Activated T-helper 2 cell treated with anti-CD3 and anti-CD28 coated beads, Interferon-gamma antibody, Interleukin-2, Interleukin-4, amounts not matched to agents 10 μg/mL and 5 μg/mL and 100 μg/mL, durations not matched to agents 14 hours and 24 hours and 36 hours (primary cell): ENCODE results near the gene HS1BP3. TPM values are rescaled to one million over a fixed set of nuclear protein-coding genes. Genes with fewer than 3 reads are reported as not detected.

Source experiments
- DNase-seq: peaks from one replicate; pipeline ENCODE4 v3.0.0; 2021; ENCODE audit warnings: low spot score
- H3K27ac Mint-ChIP-seq: one replicate; pipeline ENCODE4 v1.8.0; 2021; ENCODE audit warnings: mixed read lengths
- H3K27me3 Mint-ChIP-seq: one replicate; pipeline ENCODE4 v1.8.0; 2021; ENCODE audit warnings: low read depth, mixed read lengths
- H3K36me3 Mint-ChIP-seq: one replicate; pipeline ENCODE4 v1.8.0; 2021; ENCODE audit warnings: low read depth, mixed read lengths
- H3K4me1 Mint-ChIP-seq: one replicate; pipeline ENCODE4 v1.8.0; 2021; ENCODE audit warnings: low read depth, mixed read lengths
- H3K4me3 Mint-ChIP-seq: one replicate; pipeline ENCODE4 v1.8.0; 2021; ENCODE audit warnings: low read depth, mild to moderate bottlenecking, moderate library complexity, mixed read lengths
- H3K9me3 Mint-ChIP-seq: one replicate; pipeline ENCODE4 v1.8.0; 2021; ENCODE audit warnings: mixed read lengths
- intact Hi-C: fragments of 100-400 bp; cut with micrococcal nuclease; formaldehyde crosslinking; loops from one replicate; pipeline ENCODE4 v1.15.1; 2023
- total RNA-seq: library from RNA; stranded (reverse); gene quantifications from 2 replicates; pipeline ENCODE4 v1.2.3, GENCODE V29; 2022

Gene HS1BP3
- total RNA-seq, 1 donor from 2014 or later: 11.9 TPM

GRCh38 chr2:20578895-20579825 is 71.7 kb downstream of the HS1BP3 start:
- H3K4me1 Mint-ChIP-seq: peaks cover 40% of the 10 kb centered on the region
- H3K27me3 Mint-ChIP-seq: no peaks in the 10 kb centered on the region
- no peak overlapping the region for H3K4me3 Mint-ChIP-seq
- peaks cover 4% of the 10 kb centered on the region for H3K9me3 Mint-ChIP-seq
- H3K36me3 Mint-ChIP-seq: peaks cover 19% of the 10 kb centered on the region
- no peak for DNase-seq
- intact Hi-C loops: loop anchor here (5.0 kb wide), 3 partner anchors 42 to 72 kb away; no protein-coding TSS in a partner anchor
- peak overlapping the region; percentile 79 for H3K27ac Mint-ChIP-seq

DNA sequence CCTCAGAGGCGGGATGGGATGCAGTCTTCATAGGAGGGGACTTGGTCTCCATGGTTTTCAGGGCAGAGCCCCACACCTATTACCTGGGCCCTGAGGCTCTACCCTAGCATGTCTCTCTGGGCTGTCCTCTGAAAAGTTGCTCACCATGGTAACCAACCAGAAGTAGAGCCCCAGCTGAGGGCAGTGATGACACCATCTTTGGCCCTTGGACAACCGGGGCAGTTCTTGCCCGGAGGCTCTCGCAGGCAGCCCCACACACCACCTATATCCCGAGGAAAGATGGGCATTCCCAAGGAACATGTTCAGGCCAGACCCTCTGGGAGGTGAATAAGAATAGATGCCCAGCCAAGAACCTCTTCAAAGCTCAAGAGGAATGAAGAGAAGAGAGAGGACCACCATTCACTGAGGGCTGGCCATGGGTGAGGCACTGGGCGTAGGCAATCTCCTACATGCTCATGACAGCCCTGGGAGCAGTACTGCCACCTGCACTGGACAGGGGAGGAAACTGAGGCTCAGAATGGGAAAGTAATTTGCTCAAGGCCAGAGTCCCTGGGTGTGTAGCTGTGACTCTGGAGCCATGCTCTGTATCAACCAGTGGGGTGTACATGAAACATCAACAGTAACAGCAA is 72.5 kb downstream of the HS1BP3 start:
- peak overlapping the region; percentile 33 for H3K27ac Mint-ChIP-seq
- H3K27me3 Mint-ChIP-seq: no peaks in the 10 kb centered on the region
- H3K36me3 Mint-ChIP-seq: peaks cover 19% of the 10 kb centered on the region
- no peak for DNase-seq
- H3K9me3 Mint-ChIP-seq: peaks cover 4% of the 10 kb centered on the region
- intact Hi-C loops: loop anchor here (5.0 kb wide), 3 partner anchors 41 to 71 kb away; no protein-coding TSS in a partner anchor
- no peak overlapping the region for H3K4me3 Mint-ChIP-seq
- peaks cover 44% of the 10 kb centered on the region for H3K4me1 Mint-ChIP-seq

DNA sequence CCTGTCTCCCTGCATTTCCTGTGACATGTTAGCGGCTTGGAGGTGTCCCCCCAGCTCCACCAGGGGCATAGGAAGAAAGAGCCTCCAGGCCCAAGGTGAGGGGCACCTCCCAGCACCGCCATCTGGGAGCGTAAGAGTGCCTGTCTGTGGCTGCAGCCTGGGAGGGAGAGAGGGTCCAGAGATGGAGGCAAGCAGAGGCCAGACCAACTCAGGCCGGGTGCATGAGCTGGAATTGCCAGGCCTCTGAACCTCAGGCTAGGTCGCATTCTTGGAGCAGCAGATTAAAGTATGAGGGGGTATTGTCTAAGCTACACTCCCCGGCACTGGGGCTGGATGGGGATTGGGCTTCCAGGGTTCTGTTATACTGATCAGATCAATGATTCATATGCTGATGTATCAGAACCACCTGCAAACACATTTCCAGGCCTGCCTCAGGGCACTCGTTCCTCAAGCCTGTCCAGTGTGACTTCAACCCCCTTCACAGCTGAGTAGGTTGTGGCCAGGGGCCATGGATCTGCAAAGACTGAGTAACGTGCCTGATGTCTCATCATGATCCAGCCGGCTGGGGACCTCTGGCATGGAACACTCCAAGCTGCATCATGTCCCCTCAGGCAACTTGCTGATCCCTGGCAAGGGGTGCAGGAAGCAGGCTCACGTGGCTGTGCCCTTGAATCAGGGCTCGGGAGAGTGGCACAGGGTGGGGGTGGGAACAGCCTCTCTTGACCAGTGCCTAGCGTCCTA is 73.2 kb downstream of the HS1BP3 start:
- Mint-ChIP-seq H3K9me3 (peaks cover 4% of the 10 kb centered on the region), H3K36me3 (peaks cover 19% of the 10 kb centered on the region), H3K4me1 (peaks cover 44% of the 10 kb centered on the region), H3K4me3 (no peak overlapping the region), H3K27me3 (no peaks in the 10 kb centered on the region), H3K27ac (peak overlapping the region; percentile 97)
- intact Hi-C loops: loop anchor here (2.0 to 5.0 kb wide), 4 partner anchors 40 to 675 kb away; no protein-coding TSS in a partner anchor
- DNase-seq: no peak

- peaks cover 4% of the 10 kb centered on the region for H3K9me3 Mint-ChIP-seq
- H3K4me1 Mint-ChIP-seq: peaks cover 49% of the 10 kb centered on the region
- peak overlapping the region; percentile 97 for H3K27ac Mint-ChIP-seq
- peaks cover 19% of the 10 kb centered on the region for H3K36me3 Mint-ChIP-seq
- peak; percentile 30 for DNase-seq
- peak overlapping the region; percentile 50 for H3K4me3 Mint-ChIP-seq
- H3K27me3 Mint-ChIP-seq: no peaks in the 10 kb centered on the region
- intact Hi-C loops: loop anchor here (1.0 to 5.0 kb wide), 5 partner anchors 39 to 674 kb away; no protein-coding TSS in a partner anchor
Measured at GRCh38 chr2:20576598-20577115, 74.2 kb downstream of the HS1BP3 start.

DNA sequence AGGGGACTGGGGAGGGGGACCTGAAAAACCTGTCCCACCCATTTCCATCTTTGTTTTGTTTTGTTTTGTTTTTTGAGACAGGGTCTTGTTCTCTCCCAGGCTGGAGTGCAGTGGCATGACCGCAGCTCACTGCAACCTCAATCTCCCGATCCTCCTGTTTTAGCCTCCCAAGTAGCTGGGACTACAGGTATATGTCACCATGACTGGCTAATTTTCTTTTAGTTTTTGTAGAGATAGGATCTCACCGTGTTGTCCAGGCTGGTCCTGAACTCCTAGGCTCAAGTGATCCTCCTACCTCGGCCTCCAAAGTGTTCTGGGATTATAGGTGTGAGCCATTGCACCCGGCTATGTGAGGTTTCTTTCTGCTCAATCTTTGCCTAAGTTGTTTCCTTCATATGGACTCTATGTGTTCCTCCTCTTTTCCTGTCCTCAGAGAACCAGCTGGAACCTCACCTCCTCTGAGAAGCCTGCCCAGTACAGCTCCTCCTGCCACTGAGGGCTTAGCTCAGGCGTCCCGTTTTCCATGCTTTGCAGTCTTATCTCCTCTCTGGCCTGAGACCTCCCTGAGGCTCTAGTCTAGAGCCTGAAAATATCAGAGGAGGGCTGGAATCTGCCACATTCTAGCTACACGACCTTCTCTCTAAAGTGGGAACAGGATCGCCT is 74.8 kb downstream of the HS1BP3 start:
- Mint-ChIP-seq H3K36me3 (peaks cover 19% of the 10 kb centered on the region), H3K4me3 (peak overlapping the region; percentile 50), H3K4me1 (peaks cover 50% of the 10 kb centered on the region), H3K27me3 (no peaks in the 10 kb centered on the region), H3K9me3 (peaks cover 4% of the 10 kb centered on the region), H3K27ac (peak overlapping the region; percentile 97)
- DNase-seq: no peak
- intact Hi-C loops: loop anchor here (1.0 to 5.0 kb wide), 5 partner anchors 39 to 673 kb away; no protein-coding TSS in a partner anchor

GRCh38 chr2:20575414-20575813 is 75.5 kb downstream of the HS1BP3 start:
- Mint-ChIP-seq H3K27me3 (no peaks in the 10 kb centered on the region), H3K4me3 (no peak overlapping the region), H3K36me3 (peaks cover 14% of the 10 kb centered on the region), H3K27ac (peak overlapping the region; percentile 97), H3K4me1 (peaks cover 45% of the 10 kb centered on the region), H3K9me3 (no peaks in the 10 kb centered on the region)
- no peak for DNase-seq
- intact Hi-C loops: loop anchor here (5.0 kb wide), 3 partner anchors 38 to 68 kb away; no protein-coding TSS in a partner anchor

DNA sequence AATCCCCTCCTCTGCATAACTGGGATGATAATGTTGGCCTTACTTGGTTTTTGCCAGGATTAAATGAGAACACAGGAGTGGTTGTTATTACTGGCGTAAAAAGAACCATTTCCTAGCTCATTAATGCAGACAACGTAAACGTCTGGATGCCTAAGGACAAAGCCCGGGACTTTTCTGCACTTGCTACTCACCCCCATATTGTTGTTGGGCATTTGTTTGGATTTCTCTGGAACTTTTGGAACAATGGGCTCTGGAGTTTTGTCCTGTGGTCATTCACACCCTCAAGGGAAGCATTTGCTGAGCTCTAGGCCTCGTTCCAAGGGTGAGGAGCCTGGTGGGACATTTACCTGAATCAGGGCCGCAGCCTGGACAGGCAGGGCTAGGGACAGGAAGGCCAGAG is 76.0 kb downstream of the HS1BP3 start:
- Mint-ChIP-seq H3K9me3 (no peaks in the 10 kb centered on the region), H3K4me1 (peaks cover 42% of the 10 kb centered on the region), H3K27ac (peak overlapping the region; percentile 97), H3K4me3 (no peak overlapping the region), H3K36me3 (peaks cover 13% of the 10 kb centered on the region), H3K27me3 (no peaks in the 10 kb centered on the region)
- intact Hi-C loops: loop anchor here (5.0 kb wide), 3 partner anchors 38 to 68 kb away; no protein-coding TSS in a partner anchor
- DNase-seq: no peak

DNA sequence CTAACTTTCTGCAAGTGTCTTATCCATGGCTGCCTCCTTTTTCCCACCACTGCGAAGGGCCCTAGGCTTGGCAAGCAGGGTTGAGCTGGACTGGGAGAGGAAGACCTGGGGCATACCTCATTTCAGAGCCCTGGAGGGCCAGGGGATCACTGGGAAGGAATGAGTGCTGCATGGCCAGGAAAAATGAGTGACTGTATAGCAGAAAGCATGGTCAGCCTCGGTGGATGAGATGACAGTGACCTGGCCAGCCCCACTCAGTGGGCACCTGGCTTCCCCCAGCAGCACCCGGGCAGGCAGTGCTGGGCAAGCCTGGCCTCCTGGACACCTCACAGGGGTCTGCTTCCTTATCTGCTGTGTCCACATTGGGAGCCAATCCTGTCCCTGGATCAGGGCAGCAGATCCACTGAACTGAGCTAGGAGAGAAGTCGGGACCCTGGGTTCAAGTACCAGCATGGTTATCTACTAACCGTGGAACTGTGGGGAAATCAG is 76.4 kb downstream of the HS1BP3 start:
- intact Hi-C loops: no loop called here
- no peak for DNase-seq
- Mint-ChIP-seq H3K4me1 (peaks cover 37% of the 10 kb centered on the region), H3K36me3 (peaks cover 13% of the 10 kb centered on the region), H3K27ac (no peak overlapping the region), H3K9me3 (no peaks in the 10 kb centered on the region), H3K27me3 (no peaks in the 10 kb centered on the region), H3K4me3 (no peak overlapping the region)

- Mint-ChIP-seq H3K9me3 (no peaks in the 10 kb centered on the region), H3K27me3 (no peaks in the 10 kb centered on the region), H3K4me3 (no peak overlapping the region), H3K36me3 (peaks cover 13% of the 10 kb centered on the region), H3K27ac (no peak overlapping the region), H3K4me1 (peaks cover 37% of the 10 kb centered on the region)
- intact Hi-C loops: no loop called here
- DNase-seq: no peak
Measured at GRCh38 chr2:20573620-20574422, 77.1 kb downstream of the HS1BP3 start.

GRCh38 chr2:20572221-20572620 is 78.7 kb downstream of the HS1BP3 start:
- Mint-ChIP-seq H3K27ac (peak overlapping the region; percentile 44), H3K9me3 (no peaks in the 10 kb centered on the region), H3K4me3 (no peak overlapping the region), H3K36me3 (peaks cover 13% of the 10 kb centered on the region), H3K4me1 (peaks cover 26% of the 10 kb centered on the region), H3K27me3 (no peaks in the 10 kb centered on the region)
- intact Hi-C loops: no loop called here
- DNase-seq: no peak

- no peak for DNase-seq
- H3K4me3 Mint-ChIP-seq: no peak overlapping the region
- peak overlapping the region; percentile 44 for H3K27ac Mint-ChIP-seq
- peaks cover 2% of the 10 kb centered on the region for H3K27me3 Mint-ChIP-seq
- intact Hi-C loops: no loop called here
- H3K9me3 Mint-ChIP-seq: no peaks in the 10 kb centered on the region
- peaks cover 9% of the 10 kb centered on the region for H3K36me3 Mint-ChIP-seq
- H3K4me1 Mint-ChIP-seq: peaks cover 21% of the 10 kb centered on the region
Measured at GRCh38 chr2:20571644-20572215, 79.2 kb downstream of the HS1BP3 start.
